Endodermal cell (in vitro differentiated cells): ENCODE data around the gene GPR161. TPM values are rescaled to one million over a fixed set of nuclear protein-coding genes. Genes with fewer than 3 reads are reported as not detected.

Experiments used
- DNase-seq: peaks from one replicate; pipeline ENCODE4 v3.0.0-alpha.2; 2017
- H3K27ac ChIP-seq: 2 replicates; pipeline ENCODE4 v1.5.1; 2013; ENCODE audit warnings: mild to moderate bottlenecking, low read depth, low read length, moderate library complexity
- H3K27me3 ChIP-seq: 2 replicates; pipeline ENCODE4 v1.6.1; 2013; ENCODE audit warnings: mild to moderate bottlenecking, low read length, moderate library complexity; ENCODE audit not compliant: insufficient read depth, control insufficient read depth, poor library complexity, severe bottlenecking
- H3K36me3 ChIP-seq: 2 replicates; pipeline ENCODE4 v1.7.0; 2013; ENCODE audit warnings: mild to moderate bottlenecking, low read length, moderate library complexity; ENCODE audit not compliant: control insufficient read depth, insufficient read depth
- H3K4me1 ChIP-seq: one replicate; pipeline ENCODE4 v1.7.0; 2013; ENCODE audit warnings: low read length; ENCODE audit not compliant: control insufficient read depth, insufficient read depth
- H3K4me3 ChIP-seq: 2 replicates; pipeline ENCODE4 v1.5.1; 2013; ENCODE audit warnings: mild to moderate bottlenecking, low read length, moderate library complexity
- H3K9ac ChIP-seq: 2 replicates; pipeline ENCODE4 v1.6.1; 2013; ENCODE audit warnings: mild to moderate bottlenecking, low read length, moderate library complexity; ENCODE audit not compliant: poor library complexity, severe bottlenecking; ENCODE audit errors: extremely low read depth
- H3K9me3 ChIP-seq: 2 replicates; pipeline ENCODE4 v1.6.1; 2013; ENCODE audit warnings: mild to moderate bottlenecking, low read length, moderate library complexity; ENCODE audit not compliant: control insufficient read depth
- H3K27ac Mint-ChIP-seq: 2 replicates; pipeline ENCODE4 v1.8.0; 2020; ENCODE audit warnings: mixed read lengths
- H3K27me3 Mint-ChIP-seq: 2 replicates; pipeline ENCODE4 v1.8.0; 2021; ENCODE audit warnings: mild to moderate bottlenecking, mixed read lengths; ENCODE audit not compliant: insufficient read depth
- H3K36me3 Mint-ChIP-seq: 2 replicates; pipeline ENCODE4 v1.8.0; 2020; ENCODE audit warnings: low read depth, mixed read lengths
- H3K4me1 Mint-ChIP-seq: 2 replicates; pipeline ENCODE4 v1.8.0; 2020; ENCODE audit warnings: mixed read lengths
- H3K4me3 Mint-ChIP-seq: 2 replicates; pipeline ENCODE4 v1.8.0; 2020; ENCODE audit warnings: mild to moderate bottlenecking, moderate library complexity, mixed read lengths
- H3K9me3 Mint-ChIP-seq: 2 replicates; pipeline ENCODE4 v1.8.0; 2020; ENCODE audit warnings: mild to moderate bottlenecking, mixed read lengths
- WGBS, 2 experiments: methylation state at CpG; one replicate each; pipeline versions ENCODE4 v1.1.5 to v1.1.7; 2013; ENCODE audit warnings: missing lambda C conversion rate in 2 of 2, mixed read lengths in 1 of 2; ENCODE audit not compliant: insufficient coverage in 1 of 2, insufficient read length in 1 of 2; 5-methylcytosine and 5-hydroxymethylcytosine counted together
- total RNA-seq, 2 donors: library from RNA; stranded (reverse); fragmentation: NEBNext Ultra II Directional in 1 of 2; extraction: Animal tissue kit (Norgen Biotek cat#: 25700) in 1 of 2; gene quantifications; 2 replicates in 1 of 2; 3 replicates in 1 of 2; pipeline ENCODE4 v1.2.1, GENCODE V29; 2021
- TF ChIP-seq, protein P1 (sequence below): fragments of 200-600 bp; sonication (generic); conservative IDR thresholded peaks from 2 replicates; pipeline ENCODE4 v1.5.0; 2021; ENCODE audit warnings: antibody characterized with exemption, mild to moderate bottlenecking

The GPR161 gene
- total RNA-seq, 2 donors from 2014 or later: 24.0 to 26.6 TPM

DNA sequence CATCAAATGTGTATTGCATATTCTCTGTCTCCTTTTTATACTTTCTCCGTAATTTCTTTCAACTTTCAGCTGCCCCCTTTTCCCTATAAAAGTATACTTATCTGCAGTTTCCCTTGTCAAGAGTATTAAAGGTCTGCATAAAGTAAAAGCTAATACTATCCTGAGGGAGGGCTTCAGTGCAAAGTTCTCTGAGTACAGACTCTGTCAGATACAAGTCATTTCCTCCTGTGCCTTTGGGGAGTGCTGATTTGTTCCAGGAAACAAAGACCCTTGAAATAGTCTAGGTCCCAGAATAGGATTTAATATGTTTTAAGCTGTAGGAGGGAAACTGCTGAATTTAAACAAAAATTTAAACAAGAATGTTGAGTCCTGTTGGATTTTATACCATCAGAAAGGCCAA is 11.7 kb downstream of the GPR161 start:
- Histone ChIP-seq H3K4me1 (no peaks in the 10 kb centered on the region), H3K9me3 (peaks cover 27% of the 10 kb centered on the region), H3K36me3 (peaks cover 84% of the 10 kb centered on the region), H3K9ac (no peak overlapping the region), H3K4me3 (no peak overlapping the region), H3K27me3 (no peaks in the 10 kb centered on the region), H3K27ac (no peak overlapping the region)
- H3K9me3 Mint-ChIP-seq: peaks cover 12% of the 10 kb centered on the region
- H3K4me3 Mint-ChIP-seq: no peak overlapping the region
- H3K4me1 Mint-ChIP-seq: peaks cover 4% of the 10 kb centered on the region
- no peak overlapping the region for H3K27ac Mint-ChIP-seq
- no peaks in the 10 kb centered on the region for H3K27me3 Mint-ChIP-seq
- no peak for DNase-seq
- TF ChIP-seq, protein P1, sequence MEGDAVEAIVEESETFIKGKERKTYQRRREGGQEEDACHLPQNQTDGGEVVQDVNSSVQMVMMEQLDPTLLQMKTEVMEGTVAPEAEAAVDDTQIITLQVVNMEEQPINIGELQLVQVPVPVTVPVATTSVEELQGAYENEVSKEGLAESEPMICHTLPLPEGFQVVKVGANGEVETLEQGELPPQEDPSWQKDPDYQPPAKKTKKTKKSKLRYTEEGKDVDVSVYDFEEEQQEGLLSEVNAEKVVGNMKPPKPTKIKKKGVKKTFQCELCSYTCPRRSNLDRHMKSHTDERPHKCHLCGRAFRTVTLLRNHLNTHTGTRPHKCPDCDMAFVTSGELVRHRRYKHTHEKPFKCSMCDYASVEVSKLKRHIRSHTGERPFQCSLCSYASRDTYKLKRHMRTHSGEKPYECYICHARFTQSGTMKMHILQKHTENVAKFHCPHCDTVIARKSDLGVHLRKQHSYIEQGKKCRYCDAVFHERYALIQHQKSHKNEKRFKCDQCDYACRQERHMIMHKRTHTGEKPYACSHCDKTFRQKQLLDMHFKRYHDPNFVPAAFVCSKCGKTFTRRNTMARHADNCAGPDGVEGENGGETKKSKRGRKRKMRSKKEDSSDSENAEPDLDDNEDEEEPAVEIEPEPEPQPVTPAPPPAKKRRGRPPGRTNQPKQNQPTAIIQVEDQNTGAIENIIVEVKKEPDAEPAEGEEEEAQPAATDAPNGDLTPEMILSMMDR: no peak
- 100% methylated on average over 1 of the region's 1 CpG for WGBS, 2 experiments
- H3K36me3 Mint-ChIP-seq: peaks cover 63% of the 10 kb centered on the region

DNA sequence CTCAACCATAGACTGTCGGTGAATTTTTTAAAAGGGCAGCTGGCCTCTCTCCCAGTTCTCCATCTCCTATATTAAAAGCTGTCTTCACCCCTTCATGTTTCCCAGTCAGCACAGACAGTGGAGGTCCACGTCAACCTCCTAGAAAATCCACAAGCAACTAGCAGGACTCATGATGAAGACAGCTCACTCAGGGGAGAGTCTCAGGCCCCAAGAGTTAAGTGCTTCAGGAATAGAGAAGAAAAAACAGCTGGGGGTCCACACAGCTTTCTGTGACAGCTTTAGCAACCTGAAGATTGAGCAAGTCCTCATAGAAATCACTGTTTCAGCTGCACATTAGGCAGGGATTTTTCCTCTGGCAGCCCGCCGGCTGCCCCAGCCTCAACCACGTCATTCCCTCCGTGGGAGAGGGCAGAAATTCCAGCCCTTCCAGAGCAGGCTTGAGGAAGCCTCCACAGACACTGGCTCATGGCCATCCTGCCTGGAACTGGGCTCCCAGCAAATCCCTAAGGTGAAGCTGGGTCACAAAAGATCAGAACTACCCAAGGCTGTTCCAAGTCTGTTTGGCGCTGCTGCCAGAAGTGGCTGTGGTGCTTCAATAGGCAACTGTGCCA is 15.2 kb downstream of the GPR161 start:
- Histone ChIP-seq H3K36me3 (peaks cover 86% of the 10 kb centered on the region), H3K27me3 (no peaks in the 10 kb centered on the region), H3K4me1 (peaks cover 3% of the 10 kb centered on the region), H3K4me3 (no peak overlapping the region), H3K9me3 (peaks cover 21% of the 10 kb centered on the region), H3K9ac (no peak overlapping the region), H3K27ac (no peak overlapping the region)
- peaks cover 51% of the 10 kb centered on the region for H3K36me3 Mint-ChIP-seq
- TF ChIP-seq, protein P1: no peak
- H3K4me3 Mint-ChIP-seq: no peak overlapping the region
- 82 to 90% methylated on average over 4 to 7 of the region's 7 CpGs for WGBS, 2 experiments
- peaks cover 21% of the 10 kb centered on the region for H3K9me3 Mint-ChIP-seq
- no peak overlapping the region for H3K27ac Mint-ChIP-seq
- peaks cover 3% of the 10 kb centered on the region for H3K4me1 Mint-ChIP-seq
- H3K27me3 Mint-ChIP-seq: no peaks in the 10 kb centered on the region
- DNase-seq: no peak

DNA sequence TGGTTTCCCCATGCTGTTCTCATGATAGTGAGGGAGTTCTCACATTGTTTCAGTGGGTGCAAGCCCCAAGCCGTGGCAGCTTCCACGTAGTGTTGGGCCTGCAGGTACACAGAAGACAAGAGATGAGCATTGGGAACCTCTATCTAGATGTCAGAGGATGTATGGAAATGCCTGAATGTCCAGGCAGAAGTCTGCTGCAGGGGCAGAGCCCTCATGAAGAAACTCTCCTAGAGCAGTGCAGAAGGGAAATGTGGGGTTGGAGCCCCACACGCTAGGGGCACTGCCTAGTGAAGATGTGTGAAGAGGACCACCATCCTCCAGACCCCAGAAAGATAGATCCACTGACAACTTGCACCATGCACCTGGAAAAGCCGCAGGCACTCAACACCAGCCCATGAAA is 17.0 kb downstream of the GPR161 start:
- TF ChIP-seq, protein P1: no peak
- peaks cover 21% of the 10 kb centered on the region for H3K9me3 Mint-ChIP-seq
- Histone ChIP-seq H3K9ac (no peak overlapping the region), H3K36me3 (peaks cover 75% of the 10 kb centered on the region), H3K9me3 (peaks cover 21% of the 10 kb centered on the region), H3K27ac (no peak overlapping the region), H3K4me3 (no peak overlapping the region), H3K27me3 (no peaks in the 10 kb centered on the region), H3K4me1 (peaks cover 5% of the 10 kb centered on the region)
- H3K4me3 Mint-ChIP-seq: no peak overlapping the region
- no peak overlapping the region for H3K27ac Mint-ChIP-seq
- 93 to 100% methylated on average over 1 to 4 of the region's 4 CpGs for WGBS, 2 experiments
- peaks cover 47% of the 10 kb centered on the region for H3K36me3 Mint-ChIP-seq
- no peak for DNase-seq
- peaks cover 10% of the 10 kb centered on the region for H3K4me1 Mint-ChIP-seq
- no peaks in the 10 kb centered on the region for H3K27me3 Mint-ChIP-seq
